GM03348 (cell line): ENCODE measurements around the gene PLCB1.

Source experiments
- DNase-seq: peaks from one replicate; pipeline ENCODE4 v3.0.0; 2012; ENCODE audit warnings: low spot score

PLCB1 gene

DNA sequence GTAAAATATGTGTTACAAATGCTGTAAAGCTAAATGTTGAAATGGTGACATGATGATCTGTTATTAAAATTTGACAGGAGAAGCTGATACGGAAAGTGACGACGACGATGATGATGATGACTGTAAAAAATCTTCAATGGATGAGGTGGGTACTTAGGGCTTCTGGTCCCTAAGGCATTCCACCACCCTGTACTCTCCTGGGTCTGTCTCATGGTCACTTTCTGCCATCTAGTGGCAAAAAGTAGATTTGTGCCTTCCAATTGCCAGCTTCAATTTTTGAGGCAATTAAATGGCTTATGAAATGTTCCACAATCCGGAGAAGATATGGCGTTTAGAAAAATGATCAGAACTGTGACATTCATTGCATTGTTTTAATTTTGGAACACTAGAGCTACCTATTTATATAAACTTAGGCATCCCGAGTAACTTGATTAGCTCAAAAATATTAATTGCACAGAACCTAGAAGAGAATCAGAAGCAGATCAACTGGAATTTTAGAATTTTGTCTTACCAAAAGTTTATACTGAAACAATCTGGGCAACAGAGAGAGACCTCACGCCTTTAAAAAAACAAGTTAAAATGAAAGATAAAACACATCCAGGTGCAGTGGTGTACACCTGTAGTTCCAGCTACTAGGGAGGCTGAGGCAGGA lies 590.3 kb downstream of the PLCB1 start:
- DNase-seq, result peak; percentile 55

DNA sequence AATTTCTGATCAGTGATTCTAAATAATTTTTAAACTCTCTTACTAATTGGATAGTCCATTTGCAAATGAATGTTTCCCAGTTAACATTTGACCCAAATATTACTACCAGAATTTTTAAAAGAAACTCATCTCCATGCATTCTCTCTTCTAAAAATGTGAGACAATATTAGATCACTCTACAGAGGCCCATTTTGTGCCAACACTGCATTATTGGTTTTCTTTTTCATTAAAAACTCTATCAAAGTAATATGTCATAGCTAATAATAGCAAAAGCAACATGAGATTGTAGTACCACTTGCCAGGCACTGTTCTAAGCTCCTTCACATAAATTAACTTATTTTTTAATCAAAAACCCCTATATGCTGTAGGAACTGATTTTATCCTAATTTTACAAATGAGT lies 591.2 kb downstream of the PLCB1 start:
- DNase-seq, result no peak

DNA sequence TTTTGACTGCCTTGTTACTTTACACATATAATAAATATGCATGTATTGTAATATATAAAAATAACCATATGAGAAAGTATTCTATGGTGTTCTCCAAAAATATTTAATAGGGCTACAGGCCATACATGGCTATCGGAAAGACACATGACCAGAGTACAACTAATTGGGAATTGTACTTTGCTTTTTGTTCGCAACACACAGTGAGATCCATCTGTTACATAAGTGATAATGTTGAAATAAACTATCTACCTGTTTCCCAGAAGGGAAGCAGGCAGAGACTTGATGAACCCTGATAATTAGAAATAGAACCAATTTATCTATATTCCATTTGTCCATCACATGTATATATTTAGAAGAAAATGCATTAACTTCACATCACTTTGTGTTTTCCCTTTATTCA lies 592.8 kb downstream of the PLCB1 start:
- DNase-seq, result no peak

DNA sequence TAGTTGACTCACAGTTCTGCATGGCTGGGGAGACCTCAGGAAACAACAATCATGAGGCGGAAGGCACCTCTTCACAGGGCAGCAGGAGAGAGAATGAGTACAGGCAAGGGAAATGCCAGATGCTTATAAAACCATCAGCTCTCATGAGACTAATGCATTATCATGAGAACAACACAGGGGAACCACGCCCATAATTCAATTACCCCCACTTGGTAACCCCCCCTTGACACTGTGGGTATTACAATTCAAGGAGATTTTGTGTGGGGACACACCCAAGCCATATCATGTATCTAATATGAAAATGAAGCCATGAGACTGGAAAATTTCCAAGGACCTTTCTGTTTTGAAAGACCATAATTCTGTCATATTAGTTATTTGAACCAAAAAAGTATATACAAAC lies 594.4 kb downstream of the PLCB1 start:
- no peak for DNase-seq

DNA sequence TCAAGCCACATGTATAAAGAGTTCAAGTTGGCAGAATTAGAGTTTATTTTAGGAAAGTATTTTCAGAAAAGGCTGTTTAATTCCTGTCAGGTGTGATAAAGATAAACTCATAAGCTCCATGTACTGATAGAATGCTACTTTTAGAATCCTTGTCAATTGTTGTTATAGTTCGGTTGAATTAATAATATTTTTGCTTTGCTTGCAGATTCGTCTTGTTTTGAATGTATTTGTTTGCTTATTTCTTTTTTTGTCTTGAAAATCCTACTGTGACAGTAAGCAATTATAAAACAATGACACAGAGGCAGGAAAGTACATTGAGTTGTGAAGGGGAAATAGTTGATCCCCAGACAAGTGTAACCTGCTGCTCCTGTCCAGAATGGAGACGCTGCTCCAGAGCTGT lies 602.9 kb downstream of the PLCB1 start:
- no peak for DNase-seq

DNA sequence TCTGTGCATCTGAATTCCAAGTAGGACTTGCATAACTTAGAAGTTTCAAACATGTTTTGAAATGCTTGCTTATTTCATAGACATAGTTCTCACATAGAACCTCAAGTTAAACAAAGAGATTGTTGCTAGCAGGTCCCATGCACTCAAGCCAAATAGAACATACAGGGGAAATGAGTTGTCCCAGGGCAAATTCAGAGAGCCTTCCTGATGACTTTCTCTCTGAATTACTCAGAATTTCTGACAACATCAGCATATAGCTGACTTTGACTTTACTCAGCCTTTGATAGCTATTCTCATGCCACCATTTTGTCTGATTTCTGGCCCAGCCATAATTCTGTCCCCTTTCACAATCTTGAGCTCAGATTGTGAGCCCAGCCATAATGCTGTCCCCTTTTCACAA lies 603.6 kb downstream of the PLCB1 start:
- no peak for DNase-seq

DNA sequence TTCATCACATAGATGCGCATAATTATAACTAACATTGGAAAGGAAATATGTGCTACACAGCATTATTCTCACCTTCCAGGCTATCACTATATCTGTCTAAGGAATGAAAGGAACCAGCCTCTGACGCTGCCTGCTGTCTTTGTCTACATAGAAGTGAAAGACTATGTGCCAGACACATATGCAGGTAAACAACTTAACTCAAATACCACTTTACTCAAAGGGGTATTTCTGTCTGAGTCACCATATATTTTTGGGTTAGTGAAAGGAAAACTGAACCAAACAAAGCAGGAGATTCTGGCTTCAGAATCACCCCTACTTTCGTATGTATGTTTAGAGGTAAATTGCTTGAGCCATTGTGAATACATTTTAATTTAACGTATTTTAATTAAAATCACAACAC lies 608.2 kb downstream of the PLCB1 start:
- no peak for DNase-seq

DNA sequence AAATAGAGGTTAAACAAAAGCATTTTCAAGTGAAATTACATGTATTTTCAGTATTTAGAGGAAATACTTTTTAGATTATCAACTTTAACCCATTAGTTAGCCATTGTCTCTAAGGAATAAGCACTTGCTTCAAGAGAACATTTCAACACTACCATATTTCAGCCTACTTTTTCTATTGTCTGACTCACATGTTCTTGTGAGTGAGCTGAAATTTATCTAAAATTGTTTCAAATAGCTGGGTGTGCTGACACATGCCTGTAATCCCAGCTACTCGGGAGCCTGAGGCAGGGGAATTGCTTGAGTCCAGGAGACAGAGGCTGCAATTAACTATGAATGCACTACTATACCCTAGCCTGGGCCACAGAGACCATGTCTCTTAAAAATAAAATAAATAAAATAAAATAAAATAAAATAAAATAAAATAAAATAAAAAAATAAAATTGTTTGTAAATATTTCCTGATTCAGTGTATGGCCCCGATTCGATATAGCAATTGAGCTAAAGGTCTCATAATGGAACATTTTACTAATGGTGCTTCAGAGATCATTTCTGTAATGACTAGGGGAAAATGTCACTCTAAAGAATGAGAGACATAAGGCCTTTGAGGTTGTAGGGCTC lies 612.3 kb downstream of the PLCB1 start:
- DNase-seq, result no peak

DNA sequence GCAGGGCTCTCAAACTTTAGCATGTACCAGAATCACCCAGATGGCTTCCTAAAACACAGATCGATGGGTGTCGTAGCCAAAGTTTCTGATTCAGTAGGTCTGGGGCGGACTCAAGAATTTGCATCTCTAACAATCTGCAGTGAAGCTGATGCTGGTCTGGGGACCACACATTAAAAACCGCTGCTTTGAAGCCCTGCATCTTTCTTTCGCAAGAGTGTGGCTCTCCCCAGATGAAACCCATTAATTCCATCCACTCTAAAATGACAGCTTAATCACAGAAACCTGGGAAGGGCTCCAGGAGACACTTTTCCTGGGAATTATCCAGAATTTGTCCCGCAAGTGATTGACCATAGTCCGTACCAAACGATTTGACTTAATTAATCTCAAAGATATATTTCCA lies 617.0 kb downstream of the PLCB1 start:
- peak; percentile 40 for DNase-seq

DNA sequence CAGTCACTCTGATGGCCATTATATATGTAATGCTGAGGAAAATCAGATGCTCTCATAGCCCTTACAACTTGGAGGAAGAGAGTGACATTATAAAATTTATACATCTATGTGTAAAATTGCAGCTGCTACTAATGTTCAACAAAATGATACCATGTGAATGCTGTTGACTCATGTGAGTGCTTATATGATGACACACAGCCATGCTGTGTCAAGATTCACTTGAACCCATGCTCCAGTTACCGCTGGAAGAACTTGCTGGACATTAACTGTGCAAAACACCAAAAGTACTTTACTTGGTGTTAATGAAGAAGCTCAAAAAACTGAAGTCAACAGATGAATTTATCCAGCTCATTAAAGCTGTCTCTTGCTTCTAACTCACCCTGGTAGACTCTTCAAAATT lies 617.9 kb downstream of the PLCB1 start:
- peak; percentile 15 for DNase-seq

DNA sequence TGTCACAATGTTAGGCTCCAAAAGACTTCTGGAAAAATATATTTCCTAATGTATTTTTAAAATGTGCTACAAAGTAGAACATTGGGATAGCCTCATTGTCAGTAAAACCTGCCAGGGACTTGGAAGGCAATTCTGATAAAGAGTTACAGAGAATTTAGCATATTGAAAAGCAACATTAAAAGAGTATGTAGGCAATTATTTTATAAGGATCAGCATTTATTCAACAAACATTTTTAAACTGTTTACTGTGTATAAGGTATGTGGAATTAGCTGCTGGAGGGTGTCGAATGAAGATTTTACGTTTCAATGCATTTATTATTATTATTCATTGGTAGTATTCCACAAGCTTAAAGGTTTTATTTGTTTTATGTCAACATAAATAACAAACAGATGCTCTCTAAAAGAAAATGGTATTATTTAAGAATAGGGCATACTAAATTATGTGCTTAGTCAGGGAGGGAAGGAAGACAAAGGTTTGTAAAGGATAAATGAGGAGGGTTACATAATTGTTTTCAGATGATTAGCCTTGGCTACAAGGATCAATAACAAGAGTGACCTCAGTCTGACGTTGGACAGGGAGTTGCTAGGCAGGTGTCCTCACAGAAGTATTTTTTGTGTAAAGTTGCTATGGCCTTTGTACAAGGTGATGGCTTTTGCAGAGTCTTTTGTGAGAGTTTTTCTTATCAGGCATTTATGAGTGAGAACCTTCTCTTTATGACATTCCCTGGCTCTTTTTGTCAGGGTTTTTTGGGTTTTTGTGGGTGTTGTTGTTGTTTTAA lies 623.5 kb downstream of the PLCB1 start:
- DNase-seq, result no peak

DNA sequence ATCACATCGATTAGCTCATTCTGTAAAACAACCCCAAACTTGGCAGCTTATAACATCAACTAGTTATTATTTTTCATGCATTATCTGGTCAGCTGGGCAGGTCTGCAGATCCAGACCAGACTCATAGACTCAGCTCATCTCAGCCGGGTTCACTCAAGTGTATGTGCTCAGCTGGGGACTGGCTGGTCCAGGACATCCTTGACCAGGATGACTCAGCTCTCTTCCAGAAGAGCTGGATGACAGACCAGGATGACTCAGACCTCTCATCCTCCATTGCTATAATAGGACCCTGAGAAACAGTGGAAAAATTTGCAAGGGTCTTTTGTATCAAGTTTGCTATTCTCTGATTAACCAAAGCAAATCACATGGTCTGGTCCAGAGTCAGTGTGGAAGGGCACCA lies 624.3 kb downstream of the PLCB1 start:
- DNase-seq, result peak; percentile 80

DNA sequence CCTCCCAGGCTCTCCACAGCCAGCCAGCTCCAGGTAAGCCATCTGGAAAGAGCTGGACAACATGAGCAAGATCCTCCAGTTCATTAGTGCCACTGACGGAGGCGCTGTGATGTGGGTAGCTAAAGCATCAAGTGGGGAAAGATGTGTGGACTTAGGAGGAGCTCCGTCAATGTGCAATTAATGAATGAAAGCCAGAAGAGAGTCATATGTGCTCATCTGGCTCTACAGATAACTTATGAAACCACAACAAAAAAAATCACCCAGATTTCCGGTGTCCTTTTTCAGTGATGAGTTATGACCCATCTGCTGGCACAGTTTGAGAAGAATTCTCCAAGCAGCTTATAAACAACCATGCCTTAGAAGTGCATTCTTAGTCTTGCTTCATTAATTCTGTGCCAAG lies 625.1 kb downstream of the PLCB1 start:
- DNase-seq, result peak; percentile 66

DNA sequence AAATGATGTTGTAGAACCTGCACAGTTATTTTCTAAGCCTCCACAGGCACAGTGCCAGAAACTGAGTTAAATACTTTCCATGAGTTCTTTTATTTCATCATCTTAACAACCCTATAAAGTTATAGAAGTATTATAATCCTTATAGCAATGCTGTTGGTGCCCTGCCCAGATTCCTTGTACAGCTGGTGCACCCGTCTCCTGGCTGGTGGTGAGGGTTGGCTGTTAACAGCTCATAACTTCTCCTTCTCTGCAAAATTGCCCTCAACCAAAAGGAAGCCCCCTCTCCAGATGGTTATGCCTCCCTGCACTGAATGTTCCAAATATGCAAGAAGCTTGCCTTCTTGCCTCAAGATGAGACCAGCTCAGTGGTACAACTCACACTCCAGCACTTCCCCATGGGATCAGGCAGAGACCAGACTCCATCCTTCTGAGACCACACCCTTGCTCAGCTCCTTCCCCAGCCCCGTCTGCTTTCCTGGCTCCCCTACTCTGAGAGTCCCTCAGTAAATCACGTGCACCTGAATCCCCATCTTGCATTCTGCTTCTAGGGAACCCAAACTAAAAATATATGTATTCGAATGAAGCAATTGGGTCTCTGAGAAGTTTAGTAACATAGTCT lies 632.4 kb downstream of the PLCB1 start:
- no peak for DNase-seq

DNA sequence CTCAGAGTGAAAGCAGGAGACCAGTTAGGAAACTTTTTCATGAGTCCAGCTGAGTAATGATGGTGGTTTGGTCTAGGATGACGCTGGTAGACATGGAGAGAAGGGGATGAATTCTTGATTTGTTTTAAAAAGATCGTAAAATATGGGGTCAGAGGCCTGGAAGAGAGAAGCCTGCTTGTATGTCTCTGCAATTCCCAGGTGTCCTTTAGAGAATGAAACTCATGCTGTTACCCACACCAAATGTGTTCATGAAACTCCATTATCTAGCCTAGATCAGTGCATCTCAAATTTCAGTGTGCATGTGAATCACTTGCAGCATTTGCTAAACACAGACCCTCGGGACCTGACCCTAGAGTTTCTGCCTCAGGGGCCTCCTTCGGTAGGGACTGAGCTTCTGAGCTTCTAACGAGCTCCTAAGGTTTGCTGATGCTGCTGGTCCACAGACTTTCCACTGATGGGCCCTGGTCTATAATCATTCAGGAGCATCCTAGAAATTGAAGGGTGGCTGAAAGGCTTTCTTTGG lies 634.9 kb downstream of the PLCB1 start:
- DNase-seq, result no peak

DNA sequence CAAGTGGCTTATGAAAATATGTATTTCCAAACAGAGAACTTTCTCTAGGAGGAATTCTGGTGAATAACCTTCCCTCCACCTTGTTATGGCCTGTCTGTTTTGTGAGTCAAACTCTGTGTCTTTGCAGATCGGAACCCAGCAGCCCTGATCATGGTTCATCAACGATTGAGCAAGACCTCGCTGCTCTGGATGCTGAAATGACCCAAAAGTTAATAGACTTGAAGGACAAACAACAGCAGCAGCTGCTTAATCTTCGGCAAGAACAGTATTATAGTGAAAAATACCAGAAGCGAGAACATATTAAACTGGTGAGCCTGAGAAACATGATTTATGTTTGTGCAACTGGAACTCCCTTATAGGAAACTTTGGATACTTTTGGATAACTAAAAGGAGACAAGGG lies 642.3 kb downstream of the PLCB1 start:
- DNase-seq, result no peak

DNA sequence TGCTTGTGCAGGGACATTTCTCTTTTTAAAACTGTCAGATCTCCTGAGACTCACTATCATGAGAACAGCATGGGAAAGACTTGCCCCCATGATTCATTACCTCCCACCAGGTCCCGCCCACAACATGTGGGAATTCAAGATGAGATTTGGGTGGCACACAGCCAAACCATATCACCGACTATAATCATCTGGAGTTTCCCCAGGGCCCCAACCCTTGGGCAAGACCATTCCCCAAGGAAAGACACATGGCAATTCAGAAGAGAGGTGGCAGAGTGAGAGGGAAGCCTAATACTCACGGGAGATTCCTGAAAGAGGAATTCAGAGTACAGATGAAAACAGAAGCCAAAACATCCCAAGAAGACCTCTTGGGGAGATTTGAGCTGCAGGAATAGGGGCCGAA lies 645.8 kb downstream of the PLCB1 start:
- DNase-seq, result no peak

DNA sequence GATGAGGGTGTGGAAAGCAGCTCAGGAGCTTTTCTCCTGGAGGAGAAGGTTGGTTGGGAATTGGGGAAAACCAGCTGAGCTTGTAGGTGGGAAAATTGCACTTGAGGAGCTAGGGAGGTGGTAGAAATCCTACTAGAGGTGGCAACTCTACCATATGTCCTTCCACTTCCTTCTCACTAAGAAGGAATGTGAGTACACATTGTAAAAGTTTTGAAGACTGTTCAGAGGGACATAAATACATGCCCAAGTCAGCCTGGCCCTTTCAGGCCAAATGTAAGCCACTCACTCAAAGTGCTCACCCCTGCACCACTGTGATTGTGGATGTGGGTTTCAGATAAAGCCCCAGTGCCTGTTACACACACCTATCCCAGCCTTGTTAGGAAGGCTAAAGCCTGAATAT lies 646.3 kb downstream of the PLCB1 start:
- no peak for DNase-seq

DNA sequence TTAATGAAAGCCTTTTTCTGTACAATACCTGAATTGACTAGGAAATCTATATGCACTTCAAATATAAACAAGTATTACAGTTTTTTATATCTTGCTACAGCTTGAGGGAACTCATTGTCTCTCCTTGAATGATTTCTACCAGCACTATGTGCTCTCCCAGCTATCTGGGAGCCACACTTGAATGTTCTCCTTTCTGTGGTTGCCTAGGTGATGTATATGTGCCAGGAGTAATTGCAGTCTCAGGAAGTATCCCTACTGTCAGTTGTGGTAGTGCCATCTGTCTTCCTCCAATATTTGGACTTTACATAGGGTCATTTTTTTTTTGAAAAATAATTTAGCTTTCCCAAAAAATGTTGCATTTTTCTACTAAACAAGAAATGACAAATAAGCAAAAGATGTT lies 648.8 kb downstream of the PLCB1 start:
- no peak for DNase-seq

DNA sequence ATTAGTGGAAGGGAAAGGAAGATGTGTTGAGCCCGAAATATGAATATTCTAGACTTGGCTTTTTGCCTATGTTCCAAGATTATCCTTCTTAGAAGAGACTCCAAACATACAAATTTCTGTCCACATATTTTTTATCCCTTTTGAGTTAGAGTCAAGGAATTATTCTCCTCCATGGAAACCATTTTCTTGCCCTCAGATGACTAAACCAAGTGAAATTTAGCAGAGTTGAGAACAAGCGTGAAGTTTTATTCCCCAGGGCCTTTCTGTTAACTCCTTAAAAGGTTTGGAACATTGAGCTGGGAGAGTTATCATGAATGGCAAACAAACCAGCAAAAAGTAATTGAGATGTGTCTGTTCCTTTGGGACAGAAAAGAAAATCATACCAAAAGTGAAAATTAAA lies 650.7 kb downstream of the PLCB1 start:
- peak; percentile 72 for DNase-seq

DNA sequence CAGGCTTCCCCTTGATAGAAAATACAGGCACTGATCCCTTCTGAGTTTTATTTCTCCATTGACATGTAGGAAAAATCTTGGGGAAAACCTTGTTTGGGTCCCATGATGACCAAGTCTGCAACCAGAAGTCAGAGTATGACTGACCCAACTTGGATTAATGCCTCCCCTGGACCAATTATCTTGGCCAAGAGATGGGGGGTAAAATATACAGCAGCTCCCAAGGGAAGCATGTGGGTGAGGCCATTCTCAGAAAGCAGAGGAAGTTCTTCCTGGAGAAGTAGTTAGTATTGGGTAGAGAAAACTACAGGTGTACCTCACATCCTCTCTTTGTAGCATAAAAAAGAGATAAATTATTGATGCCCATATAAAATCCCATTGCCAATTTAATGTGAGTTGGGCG lies 651.7 kb downstream of the PLCB1 start:
- no peak for DNase-seq

DNA sequence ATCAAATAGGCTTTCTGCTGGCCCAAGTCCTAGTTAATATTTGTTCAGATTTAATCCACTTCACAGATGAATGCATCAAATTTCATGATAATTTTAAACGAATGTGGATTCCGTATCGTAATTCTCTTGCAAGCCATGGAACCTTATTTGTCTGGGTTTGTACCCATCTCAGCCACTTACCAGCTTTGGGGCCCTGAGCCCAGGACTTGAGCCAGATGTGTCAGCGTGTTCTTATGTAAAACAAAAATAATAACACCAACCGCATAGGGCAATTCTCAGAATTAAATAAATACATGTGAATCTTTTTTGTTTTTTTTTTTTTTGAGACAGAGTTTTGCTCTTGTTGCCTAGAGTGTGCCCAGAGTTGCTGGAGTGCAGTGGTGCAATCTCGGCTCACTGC lies 654.3 kb downstream of the PLCB1 start:
- no peak for DNase-seq

DNA sequence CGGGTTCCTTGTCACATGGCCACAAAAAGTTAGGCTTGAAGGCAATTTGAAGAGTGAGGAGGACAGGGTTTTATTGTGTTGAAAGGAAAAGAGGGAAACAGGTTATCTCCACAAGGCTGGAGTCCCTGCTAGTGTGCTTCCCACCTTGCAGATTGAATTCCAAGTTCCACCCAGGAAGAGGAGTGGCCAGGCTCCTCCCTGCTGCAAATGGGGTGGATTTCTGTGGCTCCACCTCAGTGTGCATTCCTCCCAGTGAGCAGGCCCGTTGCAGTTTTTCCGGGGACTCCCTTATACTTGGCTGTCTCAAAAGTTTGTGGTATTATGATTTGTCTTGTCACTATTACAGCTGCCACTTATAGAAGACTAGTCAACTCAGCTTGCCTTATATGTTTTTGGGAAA lies 655.0 kb downstream of the PLCB1 start:
- no peak for DNase-seq
